Cardiac fibroblast (primary cell): ENCODE results near the gene CYSRT1.
A peak's percentile ranks its signal among the peaks of the same experiment; 100 is the strongest.

Source experiments
- DNase-seq, 2 donors: peaks; one replicate each; pipeline versions ENCODE4 v3.0.0 to v3.0.0-alpha.2; 2010; ENCODE audit warnings: low read depth in 2 of 2
- H3K4me3 ChIP-seq, 2 donors: replicated peaks in 1 of 2; 1 replicate in 1 of 2; 2 replicates in 1 of 2; pipeline ENCODE4 v1.5.1; 2011; ENCODE audit warnings: low read depth in 2 of 2, low read length in 2 of 2, mild to moderate bottlenecking in 2 of 2, moderate library complexity in 1 of 2
- CTCF ChIP-seq: IDR thresholded peaks from one replicate; pipeline ENCODE4 v1.5.1; 2011; ENCODE audit warnings: low read depth, mild to moderate bottlenecking, low read length, inconsistent platforms

The CYSRT1 gene

DNA sequence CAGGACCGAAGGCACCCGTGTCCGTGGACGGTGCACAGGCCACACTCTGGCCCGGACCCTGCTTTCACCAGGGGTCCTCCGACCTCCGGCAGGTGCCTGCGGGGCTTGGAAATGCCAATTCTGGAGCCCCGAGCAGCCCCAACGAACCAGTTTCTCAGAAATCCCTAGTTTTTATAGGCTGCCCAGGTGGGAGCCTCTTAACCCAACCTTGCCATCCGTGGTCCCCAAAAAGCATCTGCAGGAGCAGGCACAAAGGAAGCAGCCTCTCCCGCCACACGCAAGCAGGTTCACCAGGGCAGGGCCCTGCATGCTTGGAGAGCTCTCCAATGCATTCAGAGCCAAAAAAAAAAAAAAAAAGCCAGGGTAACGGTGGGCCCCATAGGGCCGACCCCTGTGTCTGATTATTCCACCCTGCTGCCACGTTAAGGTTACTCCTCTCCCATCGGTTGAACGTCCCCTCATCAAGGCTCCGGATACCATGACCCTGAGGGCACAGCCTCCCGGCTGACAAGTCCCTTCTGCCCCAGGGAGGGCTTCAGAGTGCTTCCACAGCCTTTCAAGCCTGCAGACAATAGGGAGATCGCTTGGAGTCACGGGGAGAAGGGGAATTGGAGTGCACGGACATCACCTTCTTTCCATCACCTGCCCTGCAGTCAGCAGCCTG lies 23.6 kb upstream of the CYSRT1 start:
- no peak for TF ChIP-seq CTCF
- DNase-seq, result no peak
- H3K4me3 ChIP-seq, result peak overlapping the region; percentile 53 to 76

DNA sequence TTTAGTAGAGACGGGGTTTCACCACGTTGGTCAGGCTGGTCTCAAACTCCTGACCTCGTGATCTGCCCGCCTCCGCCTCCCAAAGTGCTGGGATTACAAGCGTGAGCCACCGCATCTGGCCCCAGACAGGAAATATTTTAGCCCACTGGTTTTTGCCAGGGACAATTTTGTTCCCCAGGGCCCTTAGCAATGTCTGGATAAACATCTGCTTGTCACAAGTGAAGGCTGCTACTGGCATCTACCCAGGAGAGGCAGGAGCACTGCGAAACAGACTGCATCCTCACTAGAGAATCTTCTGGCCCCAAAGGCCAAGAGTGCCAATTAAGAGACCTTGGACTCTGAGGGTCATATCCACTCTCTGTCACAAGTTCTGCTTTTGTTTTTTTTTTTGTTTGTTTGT lies 22.0 kb upstream of the CYSRT1 start:
- H3K4me3 ChIP-seq, result no peak overlapping the region
- no peak for TF ChIP-seq CTCF
- no peak for DNase-seq

DNA sequence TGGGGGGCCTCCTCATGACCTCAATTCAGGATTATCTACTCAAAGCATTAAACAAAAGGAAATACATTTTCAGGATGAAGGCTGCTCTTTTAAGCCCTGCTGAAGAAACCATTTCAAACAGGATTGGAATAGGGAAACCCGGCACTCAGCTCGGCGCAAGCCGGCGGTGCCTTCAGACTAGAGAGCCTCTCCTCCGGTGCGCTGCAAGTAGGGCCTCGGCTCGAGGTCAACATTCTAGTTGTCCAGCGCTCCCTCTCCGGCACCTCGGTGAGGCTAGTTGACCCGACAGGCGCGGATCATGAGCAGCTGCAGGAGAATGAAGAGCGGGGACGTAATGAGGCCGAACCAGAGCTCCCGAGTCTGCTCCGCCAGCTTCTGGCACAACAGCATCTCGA lies 20.2 kb upstream of the CYSRT1 start:
- no peak for TF ChIP-seq CTCF
- H3K4me3 ChIP-seq, result peak overlapping the region; percentile 84 to 94
- no peak for DNase-seq

GRCh38 chr9:137205126-137206069 lies 19.6 kb upstream of the CYSRT1 start, which contains the start of the genes NDOR1 and TMEM203:
TSS of gene NDOR1 (plus strand) at chr9:137205700. CDS start at chr9:137205778, 78 bp downstream.
TSS of gene TMEM203 (minus strand) at chr9:137205648. CDS start at chr9:137205414, 234 bp downstream.
- no peak for TF ChIP-seq CTCF
- H3K4me3 ChIP-seq, result peak within 1 kb of the TSS; percentile 84 to 94
- DNase-seq, result peak; percentile 76 to 83

GRCh38 chr9:137206602-137207001 lies 18.4 kb upstream of the CYSRT1 start:
- H3K4me3 ChIP-seq, result peak overlapping the region; percentile 84 to 94
- no peak for DNase-seq
- no peak for TF ChIP-seq CTCF

- H3K4me3 ChIP-seq, result no peak overlapping the region
- DNase-seq, result no peak
- no peak for TF ChIP-seq CTCF
These were observed 13.4 kb upstream of the CYSRT1 start for GRCh38 chr9:137211532-137211931.
